OCI-LY7 (cell line): ENCODE results near the gene KEL.
"Not testable (repeated sequence)": the region's sequence is repeated elsewhere in the genome, so short reads cannot be mapped to it uniquely, and the experiment has no call there.

Source experiments
- EZH2phosphoT487 ChIP-seq: fragments of 200-600 bp; sonication (generic); IDR thresholded peaks from 2 replicates; pipeline ENCODE4 v1.6.1; 2018; ENCODE audit warnings: low read depth, borderline replicate concordance, mild to moderate bottlenecking, mixed run types, antibody characterized with exemption, low read length, moderate library complexity, mixed read lengths
- TF ChIP-seq, protein P1 (sequence below): fragments of 200-600 bp; sonication (generic); conservative IDR thresholded peaks from 2 replicates; pipeline ENCODE4 v1.5.1; 2014; ENCODE audit warnings: mild to moderate bottlenecking, antibody characterized with exemption, low read length, moderate library complexity, mixed read lengths

DNA sequence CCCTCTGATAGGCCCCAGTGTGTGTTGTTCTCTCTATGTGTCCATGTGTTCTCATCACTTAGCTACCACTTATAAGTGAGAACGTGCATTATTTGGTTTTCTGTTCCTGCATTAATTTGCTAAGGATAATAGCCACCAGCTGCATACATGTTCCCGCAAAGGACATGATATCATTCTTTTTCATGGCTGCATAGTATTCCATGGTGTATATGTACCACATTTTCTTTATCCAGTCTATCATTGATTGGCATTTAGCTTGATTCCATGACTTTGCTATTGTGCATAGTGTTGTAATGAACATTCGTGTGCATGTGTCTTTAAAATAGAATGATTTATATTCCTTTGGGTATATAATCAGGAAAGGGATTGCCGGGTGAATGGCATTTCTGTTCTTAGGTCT is 16.2 kb upstream of the KEL start:
- TF ChIP-seq EZH2phosphoT487, result not testable (repeated sequence)
- TF ChIP-seq, protein P1, sequence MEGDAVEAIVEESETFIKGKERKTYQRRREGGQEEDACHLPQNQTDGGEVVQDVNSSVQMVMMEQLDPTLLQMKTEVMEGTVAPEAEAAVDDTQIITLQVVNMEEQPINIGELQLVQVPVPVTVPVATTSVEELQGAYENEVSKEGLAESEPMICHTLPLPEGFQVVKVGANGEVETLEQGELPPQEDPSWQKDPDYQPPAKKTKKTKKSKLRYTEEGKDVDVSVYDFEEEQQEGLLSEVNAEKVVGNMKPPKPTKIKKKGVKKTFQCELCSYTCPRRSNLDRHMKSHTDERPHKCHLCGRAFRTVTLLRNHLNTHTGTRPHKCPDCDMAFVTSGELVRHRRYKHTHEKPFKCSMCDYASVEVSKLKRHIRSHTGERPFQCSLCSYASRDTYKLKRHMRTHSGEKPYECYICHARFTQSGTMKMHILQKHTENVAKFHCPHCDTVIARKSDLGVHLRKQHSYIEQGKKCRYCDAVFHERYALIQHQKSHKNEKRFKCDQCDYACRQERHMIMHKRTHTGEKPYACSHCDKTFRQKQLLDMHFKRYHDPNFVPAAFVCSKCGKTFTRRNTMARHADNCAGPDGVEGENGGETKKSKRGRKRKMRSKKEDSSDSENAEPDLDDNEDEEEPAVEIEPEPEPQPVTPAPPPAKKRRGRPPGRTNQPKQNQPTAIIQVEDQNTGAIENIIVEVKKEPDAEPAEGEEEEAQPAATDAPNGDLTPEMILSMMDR, result not testable (repeated sequence)
